CD4-positive, alpha-beta T cell treated with Interleukin-21 for 1 hour (primary cell): Measurements from ENCODE around the gene GRID1.

Experiments
- DNase-seq: peaks from one replicate; pipeline ENCODE4 v3.0.0-alpha.2; 2020

GRID1 gene

DNA sequence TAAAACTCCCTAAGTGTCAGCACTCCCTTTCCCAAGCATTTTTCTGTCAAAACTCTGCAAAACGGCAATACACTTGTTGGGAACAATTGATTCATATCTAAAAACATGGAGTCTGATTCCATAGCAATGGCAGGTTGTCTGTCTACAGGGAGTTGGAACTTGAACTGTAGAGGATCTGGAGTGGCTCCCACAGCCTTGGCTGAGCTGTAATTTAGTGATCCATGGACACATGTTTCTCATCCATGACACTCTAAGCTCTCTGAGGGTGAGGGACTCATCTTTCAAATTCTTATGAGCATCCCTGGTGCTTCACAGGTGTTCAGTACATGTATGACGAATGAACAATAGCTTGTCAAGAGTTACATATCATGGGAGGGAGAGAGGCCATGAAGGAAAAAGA, 466.1 kb downstream of the GRID1 start:
- no peak for DNase-seq

DNA sequence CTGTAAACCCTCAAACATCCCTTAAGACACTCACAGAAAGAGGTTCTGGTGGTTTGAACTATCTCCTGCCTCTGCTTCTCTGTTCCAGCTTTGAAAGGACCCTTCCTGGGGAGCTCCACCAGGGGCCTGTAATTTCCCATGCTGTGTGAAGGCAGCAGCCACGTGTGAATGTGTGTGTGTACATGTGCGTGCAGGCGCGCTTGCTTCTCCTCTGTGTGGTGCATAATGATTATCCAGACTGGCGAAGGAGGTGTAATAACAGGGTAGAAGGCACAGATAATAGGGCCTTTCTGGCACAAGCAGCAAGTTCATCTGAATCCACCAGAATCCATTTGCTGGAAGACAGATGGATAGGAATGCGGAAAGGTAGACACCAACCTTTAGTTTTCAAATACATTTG, 466.5 kb downstream of the GRID1 start:
- DNase-seq: no peak

DNA sequence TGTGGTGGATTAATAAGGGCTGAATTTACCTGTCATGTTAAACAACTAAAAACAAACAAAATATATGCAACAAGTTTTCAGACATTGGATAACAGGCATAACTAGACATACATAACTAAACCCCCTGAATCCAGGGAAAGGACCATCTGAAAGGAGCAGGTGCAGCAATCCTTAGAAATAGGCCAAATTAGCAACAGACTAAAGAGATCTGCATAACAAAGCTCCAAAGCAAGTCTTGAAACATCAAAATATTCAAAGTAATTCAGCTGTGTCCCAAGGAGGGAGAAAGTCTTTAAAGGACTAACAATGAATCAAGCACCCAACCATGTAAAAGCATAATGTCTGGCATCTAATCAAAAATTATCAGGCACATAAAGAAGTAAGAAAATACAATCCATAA, 475.1 kb downstream of the GRID1 start:
- no peak for DNase-seq

GRCh38 chr10:85888559-85888958, 478.0 kb downstream of the GRID1 start:
- no peak for DNase-seq

- no peak for DNase-seq
These were observed 478.6 kb downstream of the GRID1 start for GRCh38 chr10:85888004-85888403.

DNA sequence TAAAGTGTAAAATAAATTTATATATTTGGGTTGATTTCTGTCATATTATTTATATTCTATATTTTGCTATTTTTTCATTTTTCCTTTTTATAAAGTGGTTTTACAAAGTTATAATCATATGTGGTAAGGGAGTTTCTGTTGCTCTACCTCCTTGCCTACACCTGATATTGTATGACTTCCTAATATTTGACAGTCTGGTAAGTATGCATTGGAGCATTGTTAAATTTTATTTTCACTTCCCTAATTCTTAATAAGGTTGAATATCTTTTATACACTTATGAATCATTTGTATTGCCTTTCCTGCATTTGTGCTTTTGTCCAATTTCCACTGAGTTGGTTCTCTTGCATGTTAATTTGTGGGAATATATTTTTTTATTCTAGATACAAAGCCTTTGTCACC, 492.4 kb downstream of the GRID1 start:
- no peak for DNase-seq

DNA sequence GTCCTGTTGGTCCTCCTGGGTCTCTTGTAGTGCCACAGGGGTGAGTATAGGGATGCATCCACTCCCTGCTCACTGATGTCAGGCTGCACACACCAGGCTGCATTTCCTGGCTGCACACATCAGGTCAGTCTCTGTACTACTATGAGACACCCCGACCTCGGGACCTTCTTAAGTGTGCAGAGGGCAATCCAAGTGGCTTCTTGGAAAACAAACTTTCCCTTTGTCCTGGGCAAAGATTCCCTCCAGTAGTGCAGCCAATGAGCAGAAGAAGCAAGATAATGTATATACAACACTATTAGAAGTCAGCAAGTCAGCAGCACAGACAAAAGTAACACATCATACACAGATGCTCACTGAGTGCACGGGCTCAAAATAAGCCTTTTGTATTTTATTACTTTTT, 493.5 kb downstream of the GRID1 start:
- no peak for DNase-seq

DNA sequence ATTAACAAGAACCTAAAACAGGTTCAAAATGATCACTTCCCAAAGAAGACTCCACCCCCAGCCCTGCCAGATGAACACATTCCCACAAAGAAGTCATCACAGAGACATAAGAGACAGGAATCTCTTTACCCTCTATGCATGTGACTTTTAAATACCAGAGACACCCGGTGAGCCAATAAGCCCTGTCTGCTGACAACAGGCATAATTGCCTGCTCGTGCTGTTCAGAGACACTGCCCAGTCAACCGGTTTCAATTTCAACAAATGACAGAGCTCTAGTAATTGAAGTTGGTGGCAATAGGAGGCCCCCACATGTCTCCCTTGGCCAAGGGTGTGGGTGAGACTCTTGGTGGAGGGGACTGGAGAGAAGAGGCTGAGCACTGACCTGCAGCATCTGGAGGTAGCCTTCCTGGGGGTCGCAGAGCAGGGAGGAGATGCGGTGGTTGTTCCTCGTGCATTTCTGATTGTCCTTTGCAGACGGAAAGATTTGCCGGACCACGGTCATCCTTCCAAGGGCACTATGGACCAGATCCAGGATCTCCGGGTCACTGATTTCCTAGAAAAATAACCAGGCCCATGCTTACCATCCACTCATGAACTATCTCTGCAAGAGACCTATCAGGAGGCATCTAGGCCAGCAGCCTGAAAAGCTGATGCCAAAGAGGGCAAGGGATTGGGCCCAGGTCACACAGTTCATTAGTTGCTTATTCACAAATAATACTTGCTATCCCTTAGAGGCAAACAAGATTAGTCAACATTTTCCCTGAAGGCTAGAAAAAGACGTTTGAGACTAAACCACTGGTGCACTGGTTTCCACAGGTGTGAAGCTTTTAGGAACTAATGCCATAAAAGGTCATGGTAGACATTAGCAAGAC, 497.7 kb downstream of the GRID1 start:
- DNase-seq: no peak

DNA sequence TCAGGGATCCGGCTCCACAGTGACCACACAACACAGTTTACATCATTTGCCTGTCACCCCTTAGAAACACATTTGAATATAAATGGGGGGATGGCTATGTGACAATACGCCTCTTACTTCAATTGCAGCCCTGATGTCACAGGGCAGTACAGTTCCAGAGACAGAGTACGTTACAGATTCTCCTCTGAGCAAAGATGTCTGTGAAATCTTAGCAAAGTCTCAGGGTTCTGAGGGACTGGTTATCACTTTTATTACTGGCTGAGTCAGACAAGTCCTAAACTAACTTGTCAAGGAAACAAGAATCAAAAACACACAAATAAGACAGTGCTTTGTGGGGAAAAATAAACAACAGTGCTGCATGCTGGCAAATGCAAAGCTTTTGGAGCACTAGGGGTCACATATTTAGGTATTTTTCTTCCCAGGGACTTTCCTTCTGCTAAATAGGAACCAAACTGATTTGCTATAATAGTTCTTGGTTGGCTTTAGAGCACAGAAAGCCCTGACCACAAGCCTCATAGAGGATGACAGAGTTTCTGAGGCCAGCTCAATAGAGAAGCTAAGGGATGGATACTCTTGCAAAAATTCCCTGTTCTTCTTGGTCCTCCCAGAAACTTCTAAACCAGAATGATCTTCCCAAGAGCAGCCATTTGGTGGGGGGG, 501.6 kb downstream of the GRID1 start:
- no peak for DNase-seq

DNA sequence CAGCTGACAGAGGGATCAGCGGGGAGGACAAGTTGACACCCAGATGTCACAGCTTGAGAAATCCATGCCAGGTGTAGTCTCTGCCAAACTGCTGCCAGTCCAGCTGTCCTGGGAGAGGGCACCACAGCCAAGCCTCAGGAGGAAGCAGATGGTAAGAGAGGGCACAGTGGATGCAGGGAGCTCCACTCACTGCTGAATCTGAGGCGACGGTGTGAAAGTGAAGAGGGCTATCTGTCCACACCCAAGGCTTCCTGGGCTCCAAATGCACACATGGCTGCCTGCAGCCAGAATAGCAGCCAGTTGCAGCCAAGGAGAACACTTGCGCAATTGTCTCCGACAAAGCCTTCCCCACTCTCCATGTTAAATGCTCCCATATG, 502.4 kb downstream of the GRID1 start:
- DNase-seq: no peak

DNA sequence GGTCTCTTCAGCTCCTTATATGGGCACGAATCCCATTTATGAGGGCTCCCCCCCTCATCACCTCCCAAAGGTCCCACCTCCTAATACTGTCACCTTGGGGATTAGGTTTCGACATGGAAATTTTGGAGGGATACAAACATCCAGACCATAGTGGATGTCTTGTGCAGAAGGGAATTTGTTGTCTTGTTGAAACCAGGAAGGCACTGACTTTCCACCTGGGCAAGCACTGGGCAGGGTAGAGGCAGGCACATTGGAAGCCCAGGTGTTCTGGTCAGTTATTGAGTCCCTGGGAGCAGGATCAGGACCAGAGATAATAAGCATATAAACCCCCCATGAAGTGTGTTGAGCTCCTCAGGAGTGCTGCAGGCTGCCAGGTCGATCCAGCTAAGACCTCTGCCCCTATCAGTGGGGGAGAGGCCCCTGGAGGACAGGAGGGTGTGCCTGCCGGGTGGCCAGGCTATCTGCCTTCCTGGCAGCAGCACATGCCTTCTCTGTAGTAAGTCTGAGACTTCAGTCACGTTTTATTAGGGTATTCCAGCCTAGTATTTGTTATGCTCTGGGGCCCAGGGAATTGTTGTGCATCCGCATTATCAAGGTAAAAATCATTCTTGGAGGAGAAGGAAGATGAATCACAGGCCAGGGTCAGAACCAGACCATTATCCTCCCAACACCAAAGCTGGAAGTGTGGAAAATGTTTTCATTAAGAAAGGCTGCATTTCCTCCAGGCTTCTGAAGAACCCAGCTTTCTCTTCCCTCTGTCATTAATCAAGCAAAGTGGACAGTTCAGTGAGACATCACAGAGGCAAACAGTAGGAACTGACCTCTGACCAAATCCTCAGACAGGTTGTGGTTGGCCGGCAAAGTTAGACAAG, 503.1 kb downstream of the GRID1 start:
- DNase-seq: no peak

DNA sequence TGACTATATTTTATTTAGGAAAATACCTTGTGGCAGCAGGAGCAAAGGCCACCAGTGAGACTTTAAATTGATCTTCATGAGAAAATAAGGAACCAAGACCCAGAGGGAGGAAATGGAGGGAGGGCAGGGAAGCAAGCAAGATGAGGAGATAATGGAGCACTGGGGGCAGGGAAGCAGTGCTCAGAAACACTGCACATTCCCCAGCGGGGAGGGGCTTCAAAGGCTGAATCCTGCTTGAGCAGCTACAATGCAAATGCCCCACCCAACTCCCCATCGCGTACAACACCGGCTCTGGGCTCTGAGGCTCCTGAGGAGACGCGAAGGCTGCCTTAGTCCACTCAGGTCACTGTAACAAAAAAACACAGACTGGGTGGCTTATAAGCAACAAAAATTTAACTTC, 503.8 kb downstream of the GRID1 start:
- DNase-seq: no peak

- no peak for DNase-seq
These were observed 504.9 kb downstream of the GRID1 start for GRCh38 chr10:85861513-85862197.

GRCh38 chr10:85859859-85860258, 506.7 kb downstream of the GRID1 start:
- DNase-seq: no peak

- no peak for DNase-seq
These were observed 507.6 kb downstream of the GRID1 start for GRCh38 chr10:85858776-85859515.

DNA sequence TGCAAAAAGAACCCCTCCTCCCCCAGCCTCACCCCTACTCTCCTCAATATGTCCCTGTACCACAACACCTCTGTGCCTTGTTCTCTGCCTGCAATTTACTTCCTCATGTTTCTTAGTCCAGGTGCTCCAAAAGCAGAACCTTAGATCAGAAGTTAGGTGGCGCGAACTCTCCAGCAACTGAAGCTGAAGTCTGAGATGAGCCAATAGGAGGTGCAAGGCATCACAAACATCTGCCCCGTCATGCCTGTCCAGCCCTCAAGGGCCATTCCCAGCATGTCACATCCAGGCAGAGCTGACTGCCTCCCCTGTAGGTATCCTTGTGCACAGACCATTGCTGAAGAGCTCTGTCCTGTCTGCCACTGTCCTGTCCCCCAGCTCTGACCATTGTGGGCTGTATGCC, 508.8 kb downstream of the GRID1 start:
- DNase-seq: no peak

DNA sequence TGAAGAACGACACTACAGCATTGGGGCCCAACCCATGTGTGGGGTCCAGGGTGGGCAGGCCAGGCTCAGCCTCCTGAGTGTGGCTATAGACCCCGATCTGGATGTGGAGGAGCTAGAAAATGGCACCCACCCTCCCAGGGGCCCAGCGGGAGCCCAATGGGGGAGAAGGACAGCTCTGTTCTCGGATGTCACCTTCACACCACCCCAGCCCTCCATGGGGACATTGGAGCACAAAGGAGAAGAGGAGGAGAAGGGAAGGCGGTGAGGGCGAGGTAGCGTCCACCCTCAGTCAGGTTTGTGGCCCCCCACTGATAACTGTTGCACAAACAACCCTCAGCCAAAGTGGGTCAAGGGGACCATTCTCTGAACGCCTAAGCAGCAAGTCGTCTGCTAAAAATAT, 509.3 kb downstream of the GRID1 start:
- DNase-seq: no peak

GRCh38 chr10:85851934-85852333, 514.7 kb downstream of the GRID1 start:
- DNase-seq: no peak

DNA sequence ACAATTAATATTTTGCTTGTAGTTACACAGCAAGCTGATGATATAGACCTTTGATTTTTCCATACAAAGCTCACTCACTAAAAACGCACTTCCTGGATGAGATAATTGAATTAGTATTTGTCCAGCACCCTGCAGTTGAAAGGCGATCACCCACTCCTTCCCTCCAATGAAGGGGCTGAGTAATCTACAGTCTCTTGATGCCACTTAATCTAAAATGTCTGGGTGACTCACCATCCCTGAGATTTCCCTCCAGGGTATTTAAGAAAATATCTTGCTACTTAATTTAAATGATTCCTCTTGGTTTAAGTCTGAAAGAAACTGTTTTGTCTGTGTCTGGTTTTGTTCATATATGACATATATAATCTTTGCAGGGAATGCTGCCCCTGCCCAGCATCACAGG, 515.3 kb downstream of the GRID1 start:
- DNase-seq: no peak

- no peak for DNase-seq
These were observed 515.9 kb downstream of the GRID1 start for GRCh38 chr10:85850736-85851135.

GRCh38 chr10:85849315-85849714, 517.3 kb downstream of the GRID1 start:
- DNase-seq: no peak

GRCh38 chr10:85848756-85849155, 517.8 kb downstream of the GRID1 start:
- no peak for DNase-seq
